ENCODE results near the gene BBS1.

DNA sequence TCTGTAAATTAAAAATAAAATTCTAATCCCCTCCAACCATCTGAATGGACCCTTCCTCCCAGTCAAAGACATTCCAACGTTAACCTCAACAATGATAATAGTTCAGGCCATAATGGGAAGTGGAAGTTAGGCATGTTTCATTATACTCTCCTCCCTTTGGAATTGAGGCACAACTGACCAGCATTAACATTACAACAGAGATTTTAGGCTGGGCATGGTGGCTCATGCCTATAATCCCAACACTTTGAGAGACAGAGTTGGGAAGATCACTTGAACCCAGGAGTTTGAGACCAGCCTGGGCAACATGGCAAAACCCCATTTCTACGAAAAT lies 60.4 kb downstream of the BBS1 start:
- TF ChIP-seq, protein P1, sequence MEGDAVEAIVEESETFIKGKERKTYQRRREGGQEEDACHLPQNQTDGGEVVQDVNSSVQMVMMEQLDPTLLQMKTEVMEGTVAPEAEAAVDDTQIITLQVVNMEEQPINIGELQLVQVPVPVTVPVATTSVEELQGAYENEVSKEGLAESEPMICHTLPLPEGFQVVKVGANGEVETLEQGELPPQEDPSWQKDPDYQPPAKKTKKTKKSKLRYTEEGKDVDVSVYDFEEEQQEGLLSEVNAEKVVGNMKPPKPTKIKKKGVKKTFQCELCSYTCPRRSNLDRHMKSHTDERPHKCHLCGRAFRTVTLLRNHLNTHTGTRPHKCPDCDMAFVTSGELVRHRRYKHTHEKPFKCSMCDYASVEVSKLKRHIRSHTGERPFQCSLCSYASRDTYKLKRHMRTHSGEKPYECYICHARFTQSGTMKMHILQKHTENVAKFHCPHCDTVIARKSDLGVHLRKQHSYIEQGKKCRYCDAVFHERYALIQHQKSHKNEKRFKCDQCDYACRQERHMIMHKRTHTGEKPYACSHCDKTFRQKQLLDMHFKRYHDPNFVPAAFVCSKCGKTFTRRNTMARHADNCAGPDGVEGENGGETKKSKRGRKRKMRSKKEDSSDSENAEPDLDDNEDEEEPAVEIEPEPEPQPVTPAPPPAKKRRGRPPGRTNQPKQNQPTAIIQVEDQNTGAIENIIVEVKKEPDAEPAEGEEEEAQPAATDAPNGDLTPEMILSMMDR (IDR thresholded peaks at IDR 0.05): no peak
- TF ChIP-seq ELF1 (IDR thresholded peaks at IDR 0.05): no peak
- no peak for TF ChIP-seq POLR2AphosphoS5 (IDR thresholded peaks at IDR 0.05; ENCODE audit: low read depth, low read length)
- no peak for TF ChIP-seq SIN3A (IDR thresholded peaks at IDR 0.05; ENCODE audit: borderline replicate concordance, low read depth, low read length)
- no peak for TF ChIP-seq SMC3 (IDR thresholded peaks at IDR 0.05; ENCODE audit: low read depth, low read length)
- TF ChIP-seq EP300 (IDR thresholded peaks at IDR 0.05; ENCODE audit: borderline replicate concordance in 1 of 2, low read depth in 1 of 2, low read length in 1 of 2): no peak
- TF ChIP-seq, protein P2, sequence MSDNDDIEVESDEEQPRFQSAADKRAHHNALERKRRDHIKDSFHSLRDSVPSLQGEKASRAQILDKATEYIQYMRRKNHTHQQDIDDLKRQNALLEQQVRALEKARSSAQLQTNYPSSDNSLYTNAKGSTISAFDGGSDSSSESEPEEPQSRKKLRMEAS (IDR thresholded peaks at IDR 0.05; ENCODE audit: low read depth): no peak
- TF ChIP-seq EZH2phosphoT487 (IDR thresholded peaks at IDR 0.05; ENCODE audit: borderline replicate concordance, low read depth): no peak
- no peak for TF ChIP-seq NRF1 (IDR thresholded peaks at IDR 0.05; ENCODE audit: low read depth, low read length)
- TF ChIP-seq, protein P3, sequence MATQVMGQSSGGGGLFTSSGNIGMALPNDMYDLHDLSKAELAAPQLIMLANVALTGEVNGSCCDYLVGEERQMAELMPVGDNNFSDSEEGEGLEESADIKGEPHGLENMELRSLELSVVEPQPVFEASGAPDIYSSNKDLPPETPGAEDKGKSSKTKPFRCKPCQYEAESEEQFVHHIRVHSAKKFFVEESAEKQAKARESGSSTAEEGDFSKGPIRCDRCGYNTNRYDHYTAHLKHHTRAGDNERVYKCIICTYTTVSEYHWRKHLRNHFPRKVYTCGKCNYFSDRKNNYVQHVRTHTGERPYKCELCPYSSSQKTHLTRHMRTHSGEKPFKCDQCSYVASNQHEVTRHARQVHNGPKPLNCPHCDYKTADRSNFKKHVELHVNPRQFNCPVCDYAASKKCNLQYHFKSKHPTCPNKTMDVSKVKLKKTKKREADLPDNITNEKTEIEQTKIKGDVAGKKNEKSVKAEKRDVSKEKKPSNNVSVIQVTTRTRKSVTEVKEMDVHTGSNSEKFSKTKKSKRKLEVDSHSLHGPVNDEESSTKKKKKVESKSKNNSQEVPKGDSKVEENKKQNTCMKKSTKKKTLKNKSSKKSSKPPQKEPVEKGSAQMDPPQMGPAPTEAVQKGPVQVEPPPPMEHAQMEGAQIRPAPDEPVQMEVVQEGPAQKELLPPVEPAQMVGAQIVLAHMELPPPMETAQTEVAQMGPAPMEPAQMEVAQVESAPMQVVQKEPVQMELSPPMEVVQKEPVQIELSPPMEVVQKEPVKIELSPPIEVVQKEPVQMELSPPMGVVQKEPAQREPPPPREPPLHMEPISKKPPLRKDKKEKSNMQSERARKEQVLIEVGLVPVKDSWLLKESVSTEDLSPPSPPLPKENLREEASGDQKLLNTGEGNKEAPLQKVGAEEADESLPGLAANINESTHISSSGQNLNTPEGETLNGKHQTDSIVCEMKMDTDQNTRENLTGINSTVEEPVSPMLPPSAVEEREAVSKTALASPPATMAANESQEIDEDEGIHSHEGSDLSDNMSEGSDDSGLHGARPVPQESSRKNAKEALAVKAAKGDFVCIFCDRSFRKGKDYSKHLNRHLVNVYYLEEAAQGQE (IDR thresholded peaks at IDR 0.05; ENCODE audit: low read depth, low read length): no peak
- no peak for TF ChIP-seq FOXM1 (IDR thresholded peaks at IDR 0.05; ENCODE audit: low read depth)
- no peak for TF ChIP-seq RCOR1 (IDR thresholded peaks at IDR 0.05; ENCODE audit: low read length)

Measured in SK-N-SH (cell line).